HCT116 (cell line): Measurements from ENCODE around the gene PF4V1. TPM values are rescaled to one million over a fixed set of nuclear protein-coding genes. Genes with fewer than 3 reads are reported as not detected.

Experiments
- ATAC-seq: fragments of 200-7000 bp; cut with Tn5 transposase; 2 replicates; pipeline ENCODE4 v1.9.1; 2020; ENCODE audit warnings: mild to moderate bottlenecking, moderate library complexity
- BruUV-seq: library from RNA; stranded (reverse); fragments of 400-500 nt; replicated peaks from 2 replicates; lab custom pipeline; 2021; lab: Mats Ljungman, UMichigan
- CTCF ChIA-PET: fragments of 300-600 bp; sonication (Branson Sonifier 250); formaldehyde crosslinking; loops from one replicate; lab custom pipeline; 2021; ENCODE audit warnings: antibody characterized with exemption; lab: Charles Lee
- POLR2A ChIA-PET: fragments of 300-600, 350-600 bp; sonication (Branson Sonifier 250); formaldehyde crosslinking; loops from one replicate; lab custom pipeline; 2021; ENCODE audit warnings: antibody characterized with exemption; lab: Charles Lee
- RAD21 ChIA-PET, 2 experiments: fragments of 300-600 bp; sonication (Branson Sonifier 250); formaldehyde crosslinking; loops; one replicate each; lab custom pipeline; 2023; ENCODE audit warnings: low total read pairs in 2 of 2; ENCODE audit not compliant: uncharacterized antibody in 2 of 2, unreplicated experiment in 2 of 2, low non-redundant PET in 1 of 2; lab: Charles Lee
- DNase-seq: peaks from one replicate; pipeline ENCODE4 v3.0.0-alpha.2; 2010; ENCODE audit warnings: low read depth, low spot score
- H2AFZ ChIP-seq: fragments of 200-600 bp; shearing (Covaris generic), sonication (generic); 2 replicates; pipeline ENCODE4 v1.6.1; 2017; ENCODE audit warnings: low read depth, mixed run types, mixed read lengths, antibody characterized with exemption, low read length; ENCODE audit not compliant: poor library complexity, severe bottlenecking
- H3K27ac ChIP-seq: 2 replicates; pipeline ENCODE4 v1.5.1; 2012; ENCODE audit warnings: low read depth, low read length
- H3K27me3 ChIP-seq: fragments of 200-600 bp; sonication (generic); 2 replicates; pipeline ENCODE4 v1.6.1; 2016; ENCODE audit warnings: mixed run types, low read length, mixed read lengths; ENCODE audit not compliant: insufficient read depth
- H3K36me3 ChIP-seq, 2 experiments: fragments of 200-500 bp in 1 of 2; fragments of 200-600 bp in 1 of 2; sonication (Bioruptor generic) in 1 of 2; sonication (generic) in 1 of 2; 2 replicates each; pipeline versions ENCODE4 v1.5.1 to v1.6.1; 2014 to 2016; ENCODE audit warnings: low read length in 2 of 2, inconsistent platforms in 1 of 2, mixed read lengths in 1 of 2, mixed run types in 1 of 2; ENCODE audit not compliant: insufficient read depth in 2 of 2, control insufficient read depth in 1 of 2
- H3K4me1 ChIP-seq, 2 experiments: fragments of 200-600 bp in 1 of 2; sonication (generic) in 1 of 2; 2 replicates each; pipeline versions ENCODE4 v1.5.1 to v1.6.1; 2012 to 2017; ENCODE audit warnings: low read length in 2 of 2, inconsistent platforms in 1 of 2, mild to moderate bottlenecking in 1 of 2, mixed read lengths in 1 of 2, mixed run types in 1 of 2, moderate library complexity in 1 of 2; ENCODE audit not compliant: insufficient read depth in 2 of 2, control insufficient read depth in 1 of 2
- H3K4me2 ChIP-seq: fragments of 200-600 bp; sonication (generic); 2 replicates; pipeline ENCODE4 v1.6.1; 2017; ENCODE audit warnings: mixed run types, low read length, mixed read lengths
- H3K4me3 ChIP-seq, 2 experiments: fragments of 200-600 bp in 1 of 2; sonication (generic) in 1 of 2; replicated peaks in 1 of 2; 2 replicates each; pipeline ENCODE4 v1.5.1; 2011 to 2016; ENCODE audit warnings: low read length in 2 of 2, control low read depth in 1 of 2, low read depth in 1 of 2, mild to moderate bottlenecking in 1 of 2, mixed read lengths in 1 of 2, mixed run types in 1 of 2
- H3K79me2 ChIP-seq: fragments of 200-600 bp; sonication (generic); 2 replicates; pipeline ENCODE4 v1.6.1; 2017; ENCODE audit warnings: mild to moderate bottlenecking, mixed run types, low read length, moderate library complexity, mixed read lengths; ENCODE audit not compliant: insufficient read depth
- H3K9ac ChIP-seq: fragments of 200-600 bp; sonication (generic); 2 replicates; pipeline ENCODE4 v1.6.1; 2016; ENCODE audit warnings: low read length, mixed read lengths
- H3K9me2 ChIP-seq: fragments of 200-600 bp; sonication (generic), shearing (Covaris generic); 2 replicates; pipeline ENCODE4 v1.6.1; 2017; ENCODE audit warnings: mixed run types, mild to moderate bottlenecking, moderate library complexity; ENCODE audit not compliant: insufficient read depth
- H3K9me3 ChIP-seq, 2 experiments: fragments of 200-500 bp in 1 of 2; fragments of 200-600 bp in 1 of 2; sonication (Bioruptor generic) in 1 of 2; sonication (generic) in 1 of 2; 2 replicates each; pipeline ENCODE4 v1.6.1; 2014 to 2017; ENCODE audit warnings: low read length in 2 of 2, mixed read lengths in 2 of 2, inconsistent platforms in 1 of 2, low read depth in 1 of 2, mild to moderate bottlenecking in 1 of 2, mixed run types in 1 of 2, moderate library complexity in 1 of 2; ENCODE audit not compliant: control insufficient read depth in 1 of 2, insufficient read depth in 1 of 2
- H4K20me1 ChIP-seq: fragments of 200-600 bp; sonication (generic), shearing (Covaris generic); 2 replicates; pipeline ENCODE4 v1.6.1; 2017; ENCODE audit warnings: mixed run types, mild to moderate bottlenecking, moderate library complexity; ENCODE audit not compliant: insufficient read depth
- CBX3 ChIP-seq: IDR thresholded peaks from 2 replicates; pipeline ENCODE4 v1.6.1; 2012; ENCODE audit warnings: low read depth
- ELF1 ChIP-seq: IDR thresholded peaks from 2 replicates; pipeline ENCODE4 v1.6.1; 2012; ENCODE audit warnings: low read depth, borderline replicate concordance
- EZH2 ChIP-seq: fragments of 200-600 bp; sonication (generic); IDR thresholded peaks from 2 replicates; pipeline ENCODE4 v1.6.1; 2017; ENCODE audit warnings: antibody characterized with exemption, mixed run types
- MAX ChIP-seq: IDR thresholded peaks from 2 replicates; pipeline ENCODE4 v1.6.1; 2012
- POLR2AphosphoS5 ChIP-seq: IDR thresholded peaks from 2 replicates; pipeline ENCODE4 v1.6.1; 2011; ENCODE audit warnings: mild to moderate bottlenecking, low read depth, low read length, moderate library complexity
- RAD21 ChIP-seq: IDR thresholded peaks from 2 replicates; pipeline ENCODE4 v1.6.1; 2012; ENCODE audit warnings: low read depth, mild to moderate bottlenecking
- SP1 ChIP-seq: IDR thresholded peaks from 2 replicates; pipeline ENCODE4 v1.6.1; 2012; ENCODE audit warnings: low read depth
- YY1 ChIP-seq: IDR thresholded peaks from 2 replicates; pipeline ENCODE4 v1.6.1; 2011; ENCODE audit warnings: low read length, low read depth, moderate library complexity, mild to moderate bottlenecking; ENCODE audit not compliant: insufficient replicate concordance; ENCODE audit errors: extremely low read depth
- ZNF274 ChIP-seq: fragments of 200-500 bp; sonication (Bioruptor generic); IDR thresholded peaks from 2 replicates; pipeline ENCODE4 v1.6.1; 2014; ENCODE audit warnings: mild to moderate bottlenecking, low read depth, low read length, inconsistent platforms
- intact Hi-C: fragments of 100-400 bp; cut with micrococcal nuclease; formaldehyde crosslinking; loops from 2 replicates; pipeline ENCODE4 v1.10.0; 2022
- total RNA-seq: library from RNA; stranded (reverse); gene quantifications from one replicate; pipeline ENCODE4 v1.2.1, GENCODE V29; 2021; ENCODE audit not compliant: unreplicated experiment
- TF ChIP-seq, protein P1 (sequence below), 3 experiments: fragments of 200-600 bp in 1 of 3; sonication (generic) in 1 of 3; IDR thresholded peaks in 2 of 3; conservative IDR thresholded peaks in 1 of 3; 2 replicates each; pipeline ENCODE4 v1.5.1; 2012 to 2017; ENCODE audit warnings: low read depth in 2 of 3, low read length in 2 of 3, antibody characterized with exemption in 1 of 3, borderline replicate concordance in 1 of 3, control low read depth in 1 of 3, mild to moderate bottlenecking in 1 of 3, mixed read lengths in 1 of 3, mixed run types in 1 of 3, moderate library complexity in 1 of 3; ENCODE audit not compliant: insufficient read depth in 1 of 3
- TF ChIP-seq, protein P2 (sequence below): IDR thresholded peaks from 2 replicates; pipeline ENCODE4 v1.6.1; 2011; ENCODE audit warnings: mild to moderate bottlenecking, low read length, moderate library complexity; ENCODE audit not compliant: insufficient replicate concordance; ENCODE audit errors: extremely low read depth

PF4V1 gene
- total RNA-seq, 1 experiment from 2014 or later, result not detected

- intact Hi-C loops, result loop anchor here (10.0 kb wide), 1 partner anchor 515 kb away; no protein-coding TSS in a partner anchor
These were observed 7.1 kb downstream of the PF4V1 start for GRCh38 chr4:73860181-73860580.

More at GRCh38 chr4:73860181-73860580, 7.1 kb downstream of the PF4V1 start:
- no peaks in the 10 kb centered on the region for H3K9me3 ChIP-seq
- no peaks in the 10 kb centered on the region for H3K4me1 ChIP-seq
- RAD21 ChIA-PET, result no interaction called here
- H3K27ac ChIP-seq, result no peak overlapping the region
- ATAC-seq, result no peak
- no peaks in the 10 kb centered on the region for H3K9me2 ChIP-seq
- no TSS peak for BruUV-seq
- TF ChIP-seq, protein P1, sequence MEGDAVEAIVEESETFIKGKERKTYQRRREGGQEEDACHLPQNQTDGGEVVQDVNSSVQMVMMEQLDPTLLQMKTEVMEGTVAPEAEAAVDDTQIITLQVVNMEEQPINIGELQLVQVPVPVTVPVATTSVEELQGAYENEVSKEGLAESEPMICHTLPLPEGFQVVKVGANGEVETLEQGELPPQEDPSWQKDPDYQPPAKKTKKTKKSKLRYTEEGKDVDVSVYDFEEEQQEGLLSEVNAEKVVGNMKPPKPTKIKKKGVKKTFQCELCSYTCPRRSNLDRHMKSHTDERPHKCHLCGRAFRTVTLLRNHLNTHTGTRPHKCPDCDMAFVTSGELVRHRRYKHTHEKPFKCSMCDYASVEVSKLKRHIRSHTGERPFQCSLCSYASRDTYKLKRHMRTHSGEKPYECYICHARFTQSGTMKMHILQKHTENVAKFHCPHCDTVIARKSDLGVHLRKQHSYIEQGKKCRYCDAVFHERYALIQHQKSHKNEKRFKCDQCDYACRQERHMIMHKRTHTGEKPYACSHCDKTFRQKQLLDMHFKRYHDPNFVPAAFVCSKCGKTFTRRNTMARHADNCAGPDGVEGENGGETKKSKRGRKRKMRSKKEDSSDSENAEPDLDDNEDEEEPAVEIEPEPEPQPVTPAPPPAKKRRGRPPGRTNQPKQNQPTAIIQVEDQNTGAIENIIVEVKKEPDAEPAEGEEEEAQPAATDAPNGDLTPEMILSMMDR (IDR thresholded peaks at IDR 0.05 in 2 of 3, conservative IDR thresholded peaks at IDR 0.05 in 1 of 3; ENCODE audit: borderline replicate concordance in 1 of 3, insufficient read depth in 1 of 3, low read depth in 2 of 3, low read length in 2 of 3), result no peak
- TF ChIP-seq YY1, result no peak
- TF ChIP-seq, protein P2, sequence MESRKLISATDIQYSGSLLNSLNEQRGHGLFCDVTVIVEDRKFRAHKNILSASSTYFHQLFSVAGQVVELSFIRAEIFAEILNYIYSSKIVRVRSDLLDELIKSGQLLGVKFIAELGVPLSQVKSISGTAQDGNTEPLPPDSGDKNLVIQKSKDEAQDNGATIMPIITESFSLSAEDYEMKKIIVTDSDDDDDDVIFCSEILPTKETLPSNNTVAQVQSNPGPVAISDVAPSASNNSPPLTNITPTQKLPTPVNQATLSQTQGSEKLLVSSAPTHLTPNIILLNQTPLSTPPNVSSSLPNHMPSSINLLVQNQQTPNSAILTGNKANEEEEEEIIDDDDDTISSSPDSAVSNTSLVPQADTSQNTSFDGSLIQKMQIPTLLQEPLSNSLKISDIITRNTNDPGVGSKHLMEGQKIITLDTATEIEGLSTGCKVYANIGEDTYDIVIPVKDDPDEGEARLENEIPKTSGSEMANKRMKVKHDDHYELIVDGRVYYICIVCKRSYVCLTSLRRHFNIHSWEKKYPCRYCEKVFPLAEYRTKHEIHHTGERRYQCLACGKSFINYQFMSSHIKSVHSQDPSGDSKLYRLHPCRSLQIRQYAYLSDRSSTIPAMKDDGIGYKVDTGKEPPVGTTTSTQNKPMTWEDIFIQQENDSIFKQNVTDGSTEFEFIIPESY, result no peak
- TF ChIP-seq RAD21, result no peak
- no peak for TF ChIP-seq MAX
- TF ChIP-seq EZH2, result no peak
- TF ChIP-seq ZNF274, result no peak
- TF ChIP-seq SP1, result no peak
- TF ChIP-seq ELF1, result no peak
- no peak for TF ChIP-seq CBX3
- no peak for TF ChIP-seq POLR2AphosphoS5
- no peak overlapping the region for H3K9ac ChIP-seq
- H3K27me3 ChIP-seq, result no peaks in the 10 kb centered on the region
- CTCF ChIA-PET, result interaction anchor here (1.0 kb wide), 1 partner anchor 8 kb away, joined by 4 read pairs; the partner anchor contains the start of gene CXCL1
- no peak overlapping the region for H3K4me3 ChIP-seq
- H3K79me2 ChIP-seq, result no peaks in the 10 kb centered on the region
- no peaks in the 10 kb centered on the region for H4K20me1 ChIP-seq
- no peak for DNase-seq
- POLR2A ChIA-PET, result no interaction called here
- H3K36me3 ChIP-seq, result no peaks in the 10 kb centered on the region
- H3K4me2 ChIP-seq, result no peak overlapping the region
- no peak overlapping the region for H2AFZ ChIP-seq
